ENCODE measurements around the gene CYP1B1.

DNA sequence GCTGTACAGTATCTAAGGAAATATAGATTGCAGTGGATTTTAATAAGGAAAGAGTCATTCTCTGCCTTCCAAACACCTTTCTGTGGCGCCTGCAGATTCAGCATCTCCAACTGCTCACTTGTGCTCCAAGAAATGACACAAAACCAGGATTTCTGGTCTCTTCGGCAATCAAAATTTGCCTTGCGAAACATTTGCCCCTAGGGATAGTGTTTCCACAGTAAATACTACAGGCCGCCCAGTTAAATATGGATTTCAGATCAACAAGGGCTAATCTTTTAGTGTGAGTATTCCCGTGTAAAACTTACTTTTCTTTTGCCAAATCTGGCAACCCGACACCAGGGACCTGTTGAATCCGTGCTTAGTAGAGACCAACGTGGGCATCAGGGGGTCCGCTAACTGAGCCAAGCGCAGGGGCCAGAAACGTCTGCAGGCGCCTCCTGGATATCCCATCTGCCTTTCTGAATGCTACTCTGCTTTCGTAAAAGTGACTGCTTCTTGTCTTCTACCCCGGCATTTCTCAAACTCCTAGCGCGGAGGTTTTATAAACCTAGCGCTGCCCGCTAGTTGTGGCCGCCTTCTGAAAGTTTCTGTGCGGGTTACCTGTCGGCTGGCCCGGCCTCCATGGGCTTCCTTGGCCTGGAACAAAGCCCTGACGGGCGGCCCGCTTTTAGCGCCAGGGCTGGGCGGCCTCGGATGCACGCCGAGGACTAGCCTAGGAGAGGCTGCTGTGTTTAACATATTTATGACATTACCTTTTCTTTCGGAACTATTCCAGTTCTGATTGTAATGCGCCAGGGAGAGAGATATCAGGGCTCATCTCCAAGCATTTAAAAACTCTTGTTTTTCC is 2.5 kb downstream of the CYP1B1 start:
- TF ChIP-seq CTCF (IDR thresholded peaks at IDR 0.05; ENCODE audit: low read depth, low read length) (no peak), POLR2A (IDR thresholded peaks at IDR 0.05; ENCODE audit: extremely low read depth, insufficient read length) (no peak)
